ENCODE results near the gene DESI2. TPM values are rescaled to one million over a fixed set of nuclear protein-coding genes. Genes with fewer than 3 reads are reported as not detected.

DESI2 gene
- total RNA-seq (2022; extraction: Qiagen RNA extraction; ENCODE audit: low read depth) = 30.0 to 37.6 TPM (median 33.7 TPM) in 5 replicates

DNA sequence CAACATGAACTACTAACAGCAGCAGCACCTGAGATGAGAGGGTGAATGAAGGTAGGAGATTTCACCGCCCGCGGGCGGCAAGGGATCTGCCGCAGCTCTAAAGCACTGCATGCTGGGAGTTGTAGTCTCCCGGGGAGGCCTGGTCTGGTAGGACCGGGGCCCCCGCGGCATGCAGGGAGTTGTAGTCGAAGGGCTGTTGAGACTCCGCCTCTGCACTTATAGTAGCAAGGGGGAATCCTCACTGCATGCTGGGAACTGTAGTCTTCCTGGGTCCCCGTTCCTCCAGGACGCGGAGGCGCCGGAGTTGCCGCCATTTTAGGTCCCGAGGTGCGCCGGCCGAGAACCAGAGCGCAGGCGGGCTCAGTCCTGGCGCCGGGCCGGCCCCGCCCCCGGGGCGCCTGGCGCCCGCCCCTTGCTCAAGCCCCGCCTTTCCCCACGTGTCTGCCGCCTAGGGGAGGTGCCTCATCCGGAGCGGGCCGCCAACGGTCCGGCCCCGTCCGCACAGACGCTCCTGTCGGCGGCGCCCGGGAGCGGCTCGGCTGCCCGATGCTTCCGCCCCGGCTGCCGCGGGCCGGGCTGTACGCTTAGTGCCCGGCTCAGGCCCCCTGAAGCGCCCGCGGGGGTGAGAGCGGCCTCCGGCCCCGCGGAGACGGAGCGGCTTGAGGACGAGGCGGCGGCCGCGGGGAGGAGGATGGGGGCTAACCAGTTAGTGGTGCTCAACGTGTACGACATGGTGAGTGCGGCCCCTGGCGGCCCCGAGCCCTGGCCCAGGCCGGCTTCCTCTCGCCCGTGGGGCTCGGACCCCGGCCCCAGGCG is at the start of gene DESI2:
Gene DESI2 (plus strand): TSS at position 504 of the 816 bp plus-strand sequence. CDS start 188 bp downstream, at position 692.

Other genes with a start within 250 kb of the DESI2 start
- 45.3 to 57.7 TPM (median 49.9 TPM) in 5 replicates for gene ADSS2, start 201.2 kb upstream of the DESI2 start, total RNA-seq (2022; extraction: Qiagen RNA extraction; ENCODE audit: low read depth)
- 0.05 to 0.23 TPM (median 0.09 TPM) in 4 of 5 replicates, not detected in the other for gene CATSPERE, start 191.9 kb upstream of the DESI2 start, total RNA-seq (2022; extraction: Qiagen RNA extraction; ENCODE audit: low read depth)
- gene COX20, start 182.5 kb downstream of the DESI2 start, total RNA-seq (2022; extraction: Qiagen RNA extraction; ENCODE audit: low read depth) = 33.7 to 50.4 TPM (median 47.4 TPM) in 5 replicates
- gene HNRNPU, start 211.4 kb downstream of the DESI2 start, total RNA-seq (2022; extraction: Qiagen RNA extraction; ENCODE audit: low read depth) = 378 to 407 TPM (median 397 TPM) in 5 replicates